IMR-90 (cell line): ENCODE data around the gene CEP170. TPM values are rescaled to one million over a fixed set of nuclear protein-coding genes. Genes with fewer than 3 reads are reported as not detected.

Source experiments
- ATAC-seq: fragments of 200-7000 bp; cut with Tn5 transposase; 2 replicates; pipeline ENCODE4 v1.9.1; 2020; ENCODE audit warnings: low read depth, mild to moderate bottlenecking, moderate library complexity
- BruUV-seq: library from RNA; stranded (reverse); fragments of 400-500 nt; replicated peaks from 2 replicates; lab custom pipeline; 2021; lab: Mats Ljungman, UMichigan
- CTCF ChIA-PET: fragments of 300-600 bp; formaldehyde crosslinking; extraction: SDS; loops from one replicate; lab custom pipeline; 2021; ENCODE audit warnings: antibody characterized with exemption; lab: Yijun Ruan, JAX
- POLR2A ChIA-PET: fragments of 300-600 bp; sonication (Branson Sonifier 250); formaldehyde crosslinking; loops from one replicate; lab custom pipeline; 2022; ENCODE audit warnings: antibody characterized with exemption; ENCODE audit not compliant: unreplicated experiment; lab: Charles Lee
- DNase-seq: peaks from one replicate; pipeline ENCODE4 v3.0.0; 2013
- H2AFZ ChIP-seq: replicated peaks from 2 replicates; pipeline ENCODE3; 2013; ENCODE audit warnings: low read length, mild to moderate bottlenecking; ENCODE audit not compliant: poor library complexity
- H2AK5ac ChIP-seq: 2 replicates; pipeline ENCODE4 v1.6.1; 2013; ENCODE audit warnings: low read depth, low read length, inconsistent platforms
- H2AK9ac ChIP-seq: replicated peaks from 2 replicates; pipeline ENCODE3; 2013; ENCODE audit warnings: mild to moderate bottlenecking, low read depth, low read length, moderate library complexity; ENCODE audit not compliant: poor library complexity
- H2BK120ac ChIP-seq: 2 replicates; pipeline ENCODE4 v1.6.1; 2013; ENCODE audit warnings: low read depth, low read length, inconsistent platforms
- H2BK15ac ChIP-seq: 3 replicates; pipeline ENCODE4 v1.6.1; 2013; ENCODE audit warnings: low read depth, low read length, inconsistent platforms
- H2BK20ac ChIP-seq: 2 replicates; pipeline ENCODE4 v1.6.1; 2013; ENCODE audit warnings: low read depth, mild to moderate bottlenecking, inconsistent platforms, low read length, moderate library complexity
- H2BK5ac ChIP-seq: 2 replicates; pipeline ENCODE4 v1.6.1; 2013; ENCODE audit warnings: mild to moderate bottlenecking, low read depth, low read length, inconsistent platforms; ENCODE audit not compliant: poor library complexity, severe bottlenecking
- H3K14ac ChIP-seq: replicated peaks from 2 replicates; pipeline ENCODE4 v1.6.1; 2013; ENCODE audit warnings: low read depth, low read length, inconsistent platforms
- H3K18ac ChIP-seq: 2 replicates; pipeline ENCODE4 v1.6.1; 2013; ENCODE audit warnings: low read depth, low read length, control low read depth
- H3K23ac ChIP-seq: 2 replicates; pipeline ENCODE4 v1.6.1; 2013; ENCODE audit warnings: low read depth, low read length, inconsistent platforms
- H3K27ac ChIP-seq: 2 replicates; pipeline ENCODE4 v1.5.1; 2013; ENCODE audit warnings: mild to moderate bottlenecking, control low read depth, low read length; ENCODE audit not compliant: insufficient read depth
- H3K27me3 ChIP-seq: 2 replicates; pipeline ENCODE4 v1.6.1; 2013; ENCODE audit warnings: low read length; ENCODE audit not compliant: control insufficient read depth, insufficient read depth
- H3K36me3 ChIP-seq: 2 replicates; pipeline ENCODE4 v1.6.1; 2013; ENCODE audit warnings: low read length, mixed read lengths; ENCODE audit not compliant: control insufficient read depth, insufficient read depth
- H3K4ac ChIP-seq: 2 replicates; pipeline ENCODE4 v1.6.1; 2013; ENCODE audit warnings: low read depth, low read length, inconsistent platforms
- H3K4me1 ChIP-seq: 2 replicates; pipeline ENCODE4 v1.6.1; 2013; ENCODE audit warnings: low read length, mixed read lengths; ENCODE audit not compliant: control insufficient read depth, insufficient read depth
- H3K4me2 ChIP-seq: 2 replicates; pipeline ENCODE4 v1.6.1; 2013; ENCODE audit warnings: low read depth, mild to moderate bottlenecking, control low read depth, low read length, moderate library complexity
- H3K4me3 ChIP-seq: 2 replicates; pipeline ENCODE4 v1.5.1; 2013; ENCODE audit warnings: low read depth, mild to moderate bottlenecking, control low read depth, low read length, moderate library complexity; ENCODE audit not compliant: insufficient read depth
- H3K56ac ChIP-seq: 2 replicates; pipeline ENCODE4 v1.6.1; 2013; ENCODE audit warnings: low read length, inconsistent platforms; ENCODE audit not compliant: insufficient read depth; ENCODE audit errors: extremely low read depth
- H3K79me1 ChIP-seq, 2 experiments: 2 replicates each; pipeline ENCODE4 v1.6.1; 2013; ENCODE audit warnings: low read length in 2 of 2, inconsistent platforms in 1 of 2, low read depth in 1 of 2
- H3K9ac ChIP-seq: 2 replicates; pipeline ENCODE4 v1.6.1; 2013; ENCODE audit warnings: low read depth, low read length, control low read depth
- H3K9me1 ChIP-seq: 2 replicates; pipeline ENCODE4 v1.6.1; 2013; ENCODE audit warnings: low read length, inconsistent platforms; ENCODE audit not compliant: insufficient read depth
- H3K9me3 ChIP-seq: 2 replicates; pipeline ENCODE4 v1.6.1; 2013; ENCODE audit warnings: low read length; ENCODE audit not compliant: control insufficient read depth, insufficient read depth
- H4K20me1 ChIP-seq: 2 replicates; pipeline ENCODE4 v1.6.1; 2013; ENCODE audit warnings: low read length, inconsistent platforms; ENCODE audit not compliant: insufficient read depth
- H4K5ac ChIP-seq: 2 replicates; pipeline ENCODE4 v1.6.1; 2013; ENCODE audit warnings: mild to moderate bottlenecking, low read depth, low read length, control low read depth
- H4K8ac ChIP-seq, 2 experiments: 2 replicates each; pipeline ENCODE4 v1.6.1; 2013; ENCODE audit warnings: low read depth in 2 of 2, low read length in 2 of 2, control low read depth in 1 of 2, inconsistent platforms in 1 of 2
- H4K91ac ChIP-seq: 2 replicates; pipeline ENCODE4 v1.6.1; 2013; ENCODE audit warnings: low read depth, low read length, inconsistent platforms; ENCODE audit not compliant: insufficient read depth
- BHLHE40 ChIP-seq: fragments of 150-350 bp; IDR thresholded peaks from 2 replicates; pipeline ENCODE4 v1.6.1; 2016; ENCODE audit warnings: mild to moderate bottlenecking, low read depth, low read length
- CEBPB ChIP-seq: IDR thresholded peaks from 2 replicates; pipeline ENCODE4 v1.6.1; 2012; ENCODE audit warnings: low read depth, low read length, improper control_type of control experiment
- CHD1 ChIP-seq: IDR thresholded peaks from 2 replicates; pipeline ENCODE4 v1.6.1; 2012; ENCODE audit warnings: low read depth, low read length, improper control_type of control experiment
- FOS ChIP-seq: fragments of 150-350 bp; IDR thresholded peaks from 2 replicates; pipeline ENCODE4 v1.6.1; 2016; ENCODE audit warnings: low read depth, low read length
- MAFK ChIP-seq: IDR thresholded peaks from 2 replicates; pipeline ENCODE4 v1.6.1; 2012; ENCODE audit warnings: low read depth, low read length, improper control_type of control experiment
- MAZ ChIP-seq: IDR thresholded peaks from 2 replicates; pipeline ENCODE4 v1.6.1; 2012; ENCODE audit warnings: low read depth, mild to moderate bottlenecking, low read length, improper control_type of control experiment, moderate library complexity, borderline replicate concordance
- MXI1 ChIP-seq: IDR thresholded peaks from 2 replicates; pipeline ENCODE4 v1.6.1; 2012; ENCODE audit warnings: low read depth, mild to moderate bottlenecking, low read length, moderate library complexity, borderline replicate concordance
- NFE2L2 ChIP-seq: fragments of 150-350 bp; IDR thresholded peaks from 2 replicates; pipeline ENCODE4 v1.6.1; 2016; ENCODE audit warnings: low read depth, mild to moderate bottlenecking, low read length
- POLR2A ChIP-seq: IDR thresholded peaks from 2 replicates; pipeline ENCODE4 v1.6.1; 2012; ENCODE audit warnings: mild to moderate bottlenecking, low read depth, low read length
- RAD21 ChIP-seq: IDR thresholded peaks from 2 replicates; pipeline ENCODE4 v1.6.1; 2012; ENCODE audit warnings: low read length, improper control_type of control experiment
- RCOR1 ChIP-seq: IDR thresholded peaks from 2 replicates; pipeline ENCODE4 v1.6.1; 2012; ENCODE audit warnings: mild to moderate bottlenecking, low read length, improper control_type of control experiment; ENCODE audit not compliant: insufficient replicate concordance
- RFX5 ChIP-seq: IDR thresholded peaks from 2 replicates; pipeline ENCODE4 v1.8.0; 2012; ENCODE audit warnings: low read depth, mild to moderate bottlenecking, low read length, moderate library complexity
- SMC3 ChIP-seq: fragments of 150-350 bp; IDR thresholded peaks from 2 replicates; pipeline ENCODE4 v1.6.1; 2016; ENCODE audit warnings: low read depth, mild to moderate bottlenecking, antibody characterized with exemption, low read length, moderate library complexity
- WGBS, 2 experiments: methylation state at CpG; one replicate each; pipeline versions ENCODE4 v1.1.5 to v1.1.7; 2013; ENCODE audit warnings: missing lambda C conversion rate in 2 of 2; ENCODE audit not compliant: insufficient read length in 1 of 2; ENCODE audit errors: extremely low coverage in 2 of 2; 5-methylcytosine and 5-hydroxymethylcytosine counted together
- dilution Hi-C: fragments of 300-500 bp; cut with HindIII; formaldehyde crosslinking; loops from one replicate; pipeline ENCODE4 v1.14.3; 2018; ENCODE audit warnings: low sequenced_read_pairs; ENCODE audit not compliant: unreplicated experiment
- in situ Hi-C: fragments of 300-500 bp; cut with MboI; formaldehyde crosslinking; loops from 3 replicates; pipeline ENCODE4 v1.14.3; 2019; ENCODE audit warnings: low sequenced_read_pairs, inconsistent platforms, mixed read lengths
- intact Hi-C: fragments of 100-400 bp; cut with micrococcal nuclease; formaldehyde crosslinking; loops from 2 replicates; pipeline ENCODE4 v1.10.0; 2022
- polyA plus RNA-seq, 3 experiments: library from polyadenylated mRNA; depleted of rRNA; stranded (reverse); fragments of >200 nt; gene quantifications; 2 replicates each; pipeline ENCODE4 v1.2.3, GENCODE V29; 2012; ENCODE audit warnings: low replicate concordance in 1 of 3
- total RNA-seq: library from RNA; depleted of rRNA; stranded (reverse); fragments of >200 nt; gene quantifications from 2 replicates; pipeline ENCODE4 v1.2.3, GENCODE V29; 2012
- TF ChIP-seq, protein P1 (sequence below): fragments of 150-350 bp; IDR thresholded peaks from 2 replicates; pipeline ENCODE4 v1.6.1; 2017; ENCODE audit warnings: mild to moderate bottlenecking, antibody characterized with exemption, low read length, low read depth
- TF ChIP-seq, protein P2 (sequence below): fragments of 150-350 bp; IDR thresholded peaks from 2 replicates; pipeline ENCODE4 v1.6.1; 2016; ENCODE audit warnings: low read depth, mild to moderate bottlenecking, low read length, moderate library complexity, borderline replicate concordance
- TF ChIP-seq, protein P3 (sequence below): conservative IDR thresholded peaks from 2 replicates; pipeline ENCODE4 v1.5.1; 2012; ENCODE audit warnings: mild to moderate bottlenecking, low read depth, low read length, improper control_type of control experiment

The CEP170 gene
- total and polyA plus RNA-seq, 2 of the 4 experiments (the other 2 are of a cell fraction), result 65.8 to 151 TPM

DNA sequence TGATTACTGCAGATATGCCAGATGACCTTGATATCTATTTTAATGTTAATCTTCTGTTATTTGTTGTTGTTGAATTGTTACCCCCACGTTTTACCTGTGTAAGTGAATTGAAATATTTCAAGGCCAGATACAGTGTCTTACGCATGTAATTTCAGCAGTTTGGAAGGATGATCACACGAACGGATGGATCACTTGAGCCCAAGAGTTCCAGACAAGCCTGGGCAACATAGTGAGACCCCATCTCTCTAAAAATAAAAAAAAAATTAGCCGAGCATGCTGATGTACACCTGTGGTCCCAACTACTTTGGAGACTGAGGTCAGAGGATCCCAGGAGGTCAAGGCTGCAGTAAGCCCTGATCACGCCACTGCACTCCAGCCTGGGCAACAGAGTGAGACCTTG lies 33.0 kb upstream of the CEP170 start:
- in situ Hi-C loops (no loop called here), intact Hi-C loops (no loop called here), dilution Hi-C loops (no loop called here)
- peak overlapping the region; percentile 77 for H4K91ac ChIP-seq
- H2BK20ac ChIP-seq, result peak overlapping the region; percentile 85; the same call in 1 of the 2 replicates
- H2BK15ac ChIP-seq, result peak overlapping the region; percentile 73
- H2BK120ac ChIP-seq, result peak overlapping the region; percentile 94
- H2BK5ac ChIP-seq, result peak overlapping the region; percentile 95
- H3K27me3 ChIP-seq, result no peaks in the 10 kb centered on the region
- ChIA-PET CTCF (interaction anchor here (1.2 kb wide), 1 partner anchor 22 kb away, joined by 3 read pairs; no protein-coding TSS in a partner anchor), POLR2A (interaction anchor here (1.0 kb wide), 1 partner anchor 16 kb away, joined by 3 read pairs; no protein-coding TSS in a partner anchor)
- no peaks in the 10 kb centered on the region for H3K9me3 ChIP-seq
- H3K18ac ChIP-seq, result peak overlapping the region; percentile 84
- ATAC-seq, result no peak
- no peak overlapping the region for H2AFZ ChIP-seq
- peak overlapping the region; percentile 35; the same call in 1 of the 2 replicates for H3K56ac ChIP-seq
- peak overlapping the region; percentile 94 for H3K27ac ChIP-seq
- peaks cover 4% of the 10 kb centered on the region for H3K36me3 ChIP-seq
- H2AK9ac ChIP-seq, result peak overlapping the region; percentile 60
- H4K20me1 ChIP-seq, result no peaks in the 10 kb centered on the region
- peak overlapping the region; percentile 96 for H2AK5ac ChIP-seq
- peaks cover 18 to 43% of the 10 kb centered on the region in 2 experiments for H3K79me1 ChIP-seq
- TF ChIP-seq POLR2A, result no peak
- no peak for TF ChIP-seq CHD1
- no peak for TF ChIP-seq NFE2L2
- TF ChIP-seq RAD21, result no peak
- no peak for TF ChIP-seq CEBPB
- TF ChIP-seq, protein P1, sequence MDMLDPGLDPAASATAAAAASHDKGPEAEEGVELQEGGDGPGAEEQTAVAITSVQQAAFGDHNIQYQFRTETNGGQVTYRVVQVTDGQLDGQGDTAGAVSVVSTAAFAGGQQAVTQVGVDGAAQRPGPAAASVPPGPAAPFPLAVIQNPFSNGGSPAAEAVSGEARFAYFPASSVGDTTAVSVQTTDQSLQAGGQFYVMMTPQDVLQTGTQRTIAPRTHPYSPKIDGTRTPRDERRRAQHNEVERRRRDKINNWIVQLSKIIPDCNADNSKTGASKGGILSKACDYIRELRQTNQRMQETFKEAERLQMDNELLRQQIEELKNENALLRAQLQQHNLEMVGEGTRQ, result no peak
- TF ChIP-seq BHLHE40, result no peak
- TF ChIP-seq MAZ, result no peak
- TF ChIP-seq MAFK, result no peak
- no peak for TF ChIP-seq RFX5
- no peak for TF ChIP-seq SMC3
- TF ChIP-seq FOS, result no peak
- TF ChIP-seq, protein P2, sequence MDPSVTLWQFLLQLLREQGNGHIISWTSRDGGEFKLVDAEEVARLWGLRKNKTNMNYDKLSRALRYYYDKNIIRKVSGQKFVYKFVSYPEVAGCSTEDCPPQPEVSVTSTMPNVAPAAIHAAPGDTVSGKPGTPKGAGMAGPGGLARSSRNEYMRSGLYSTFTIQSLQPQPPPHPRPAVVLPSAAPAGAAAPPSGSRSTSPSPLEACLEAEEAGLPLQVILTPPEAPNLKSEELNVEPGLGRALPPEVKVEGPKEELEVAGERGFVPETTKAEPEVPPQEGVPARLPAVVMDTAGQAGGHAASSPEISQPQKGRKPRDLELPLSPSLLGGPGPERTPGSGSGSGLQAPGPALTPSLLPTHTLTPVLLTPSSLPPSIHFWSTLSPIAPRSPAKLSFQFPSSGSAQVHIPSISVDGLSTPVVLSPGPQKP, result no peak
- no peak for TF ChIP-seq MXI1
- TF ChIP-seq, protein P3, sequence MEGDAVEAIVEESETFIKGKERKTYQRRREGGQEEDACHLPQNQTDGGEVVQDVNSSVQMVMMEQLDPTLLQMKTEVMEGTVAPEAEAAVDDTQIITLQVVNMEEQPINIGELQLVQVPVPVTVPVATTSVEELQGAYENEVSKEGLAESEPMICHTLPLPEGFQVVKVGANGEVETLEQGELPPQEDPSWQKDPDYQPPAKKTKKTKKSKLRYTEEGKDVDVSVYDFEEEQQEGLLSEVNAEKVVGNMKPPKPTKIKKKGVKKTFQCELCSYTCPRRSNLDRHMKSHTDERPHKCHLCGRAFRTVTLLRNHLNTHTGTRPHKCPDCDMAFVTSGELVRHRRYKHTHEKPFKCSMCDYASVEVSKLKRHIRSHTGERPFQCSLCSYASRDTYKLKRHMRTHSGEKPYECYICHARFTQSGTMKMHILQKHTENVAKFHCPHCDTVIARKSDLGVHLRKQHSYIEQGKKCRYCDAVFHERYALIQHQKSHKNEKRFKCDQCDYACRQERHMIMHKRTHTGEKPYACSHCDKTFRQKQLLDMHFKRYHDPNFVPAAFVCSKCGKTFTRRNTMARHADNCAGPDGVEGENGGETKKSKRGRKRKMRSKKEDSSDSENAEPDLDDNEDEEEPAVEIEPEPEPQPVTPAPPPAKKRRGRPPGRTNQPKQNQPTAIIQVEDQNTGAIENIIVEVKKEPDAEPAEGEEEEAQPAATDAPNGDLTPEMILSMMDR, result no peak
- no peak for TF ChIP-seq RCOR1
- H3K4me3 ChIP-seq, result no peak overlapping the region
- no CpG with 5 or more reads among the region's 6 CpGs for WGBS, 2 experiments
- no peak for DNase-seq
- H3K23ac ChIP-seq, result peak overlapping the region; percentile 75; the same call in 1 of the 2 replicates
- H4K8ac ChIP-seq, result peak overlapping the region; percentile 85 to 89
- H3K4me1 ChIP-seq, result peaks cover 14% of the 10 kb centered on the region
- H4K5ac ChIP-seq, result peak overlapping the region; percentile 82
- BruUV-seq, result no TSS peak
- H3K4ac ChIP-seq, result peak overlapping the region; percentile 90
- H3K14ac ChIP-seq, result peak overlapping the region; percentile 87
- no peaks in the 10 kb centered on the region; the same call in 1 of the 2 replicates for H3K9me1 ChIP-seq
- no peak overlapping the region for H3K4me2 ChIP-seq
- H3K9ac ChIP-seq, result 0 out of 2 replicates have a peak overlapping the region, but pooled peaks have one; percentile 29
